ENCODE measurements around the gene COL8A2.

The COL8A2 gene

DNA sequence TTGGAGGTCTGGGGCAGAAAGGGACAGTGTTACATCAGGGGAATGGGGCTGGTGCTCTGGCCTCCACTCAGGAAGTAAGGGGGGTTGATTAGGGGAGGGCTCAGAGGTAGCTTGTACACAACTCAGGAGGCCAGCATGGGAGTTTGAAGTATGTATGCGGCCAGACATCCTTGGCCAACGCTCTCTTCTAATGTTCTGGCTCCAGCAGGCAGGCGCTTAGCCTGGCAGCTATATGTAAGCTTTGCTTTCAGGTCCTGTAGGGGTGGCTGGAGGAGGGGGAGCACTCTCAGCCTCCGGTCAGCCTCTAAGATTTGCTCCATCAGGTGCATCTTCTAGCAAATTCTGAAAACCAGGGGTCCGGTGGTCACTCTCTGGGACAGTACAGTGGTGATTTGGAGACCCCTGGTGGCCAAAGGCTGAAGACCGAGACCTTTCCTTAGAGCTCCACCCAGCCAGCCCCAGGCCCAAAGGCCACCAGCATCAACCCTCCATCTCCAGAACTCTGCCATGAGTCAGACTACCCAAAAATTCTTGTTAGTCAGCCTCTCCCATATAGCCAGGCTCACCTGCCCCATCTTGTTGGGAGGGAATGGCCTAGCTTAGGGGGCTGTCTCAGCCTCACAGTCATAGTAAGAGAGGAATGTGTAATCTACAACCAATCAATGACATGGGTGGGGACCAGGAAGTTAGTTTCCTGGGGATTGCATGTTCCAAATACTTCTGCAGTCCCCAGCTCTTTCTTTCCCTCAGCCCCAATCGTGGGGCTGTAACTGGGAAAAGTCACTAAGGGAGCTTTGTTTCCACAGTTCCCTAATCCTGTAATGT is 9.7 kb upstream of the COL8A2 start:
- no peak for DNase-seq

DNA sequence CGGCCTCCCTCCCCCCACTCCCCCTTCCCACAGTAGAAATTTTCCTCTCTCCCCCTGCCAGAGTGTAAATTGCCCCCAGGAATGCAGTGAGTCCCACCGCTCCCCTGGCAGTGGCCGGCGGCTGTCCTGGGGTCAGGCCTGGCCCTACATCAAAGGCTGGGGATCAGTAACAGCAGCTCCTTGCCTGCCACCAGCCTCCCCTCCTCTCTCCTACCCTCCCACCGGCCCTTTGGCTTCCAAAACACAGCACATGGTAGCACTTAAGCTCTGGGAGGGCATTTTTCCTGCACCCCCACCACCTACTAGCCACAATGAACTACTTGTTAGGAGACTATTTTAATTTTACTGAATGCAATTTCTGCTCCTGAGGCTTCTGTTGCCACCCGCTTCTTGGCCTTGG is 9.0 kb upstream of the COL8A2 start:
- DNase-seq: no peak

DNA sequence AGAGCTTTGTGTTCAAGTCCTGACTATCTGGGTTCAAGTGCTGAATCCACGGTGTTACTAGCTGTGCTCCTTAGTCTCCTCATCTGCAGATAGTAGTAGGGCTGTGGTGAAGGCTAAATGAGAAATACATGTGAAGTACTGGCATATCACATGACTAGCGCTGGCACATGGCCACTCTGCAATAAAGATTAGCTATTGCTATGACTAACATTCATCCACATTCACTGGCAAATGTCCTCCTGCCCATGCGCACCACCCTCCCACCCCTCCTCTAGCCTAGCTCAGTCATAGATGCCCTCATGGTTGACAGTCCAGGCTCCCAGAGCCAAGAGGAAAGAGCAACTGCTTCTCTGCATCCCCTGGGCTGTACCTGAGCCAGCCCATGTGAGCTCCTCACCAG is 8.5 kb upstream of the COL8A2 start:
- DNase-seq: no peak

GRCh38 chr1:36132029-36132428 is 7.0 kb upstream of the COL8A2 start:
- DNase-seq: no peak

GRCh38 chr1:36128905-36129206 is 3.8 kb upstream of the COL8A2 start:
- DNase-seq: no peak

- no peak for DNase-seq
Measured at GRCh38 chr1:36128126-36128904, 3.3 kb upstream of the COL8A2 start.

DNA sequence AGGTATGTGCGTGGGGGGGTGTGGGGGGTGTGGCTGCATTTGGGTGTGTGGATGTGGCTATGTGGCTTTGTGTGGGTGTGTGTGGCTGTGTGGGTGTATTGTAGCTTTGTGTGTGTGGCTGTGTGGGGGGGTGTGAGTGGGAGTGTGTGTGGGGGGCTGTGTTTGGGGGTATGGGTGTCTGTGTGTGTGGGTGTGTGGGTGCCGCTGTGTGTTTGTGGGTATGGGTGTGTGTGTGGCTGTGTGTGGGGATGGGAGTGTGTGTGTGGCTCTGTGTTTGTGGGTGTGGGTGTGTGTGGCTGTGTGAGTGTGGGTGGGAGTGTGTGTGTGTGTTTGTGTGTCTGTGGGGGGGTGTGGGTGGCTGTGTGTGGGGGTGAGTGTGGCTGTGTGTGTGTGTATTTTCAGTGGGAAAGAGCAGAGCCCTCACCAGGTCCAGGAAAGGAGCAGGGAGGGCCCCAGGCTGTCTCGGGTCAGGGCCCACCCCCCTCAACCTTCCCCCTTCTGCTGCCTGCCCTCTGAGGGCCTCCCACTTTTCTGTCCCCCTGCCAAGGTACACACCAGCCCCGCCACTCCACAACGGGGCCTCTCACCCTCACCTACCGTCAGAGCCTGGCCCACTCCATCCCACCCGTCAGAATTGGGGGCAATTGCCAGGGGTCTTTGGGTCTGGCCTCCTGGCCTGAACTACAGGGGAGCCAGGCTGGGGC is 1.9 kb upstream of the COL8A2 start:
- DNase-seq: no peak

- DNase-seq: no peak
Measured at GRCh38 chr1:36126005-36126716, 1.1 kb upstream of the COL8A2 start.

- DNase-seq: no peak
Measured at GRCh38 chr1:36124404-36125128, 456 bp downstream of the COL8A2 start.

DNA sequence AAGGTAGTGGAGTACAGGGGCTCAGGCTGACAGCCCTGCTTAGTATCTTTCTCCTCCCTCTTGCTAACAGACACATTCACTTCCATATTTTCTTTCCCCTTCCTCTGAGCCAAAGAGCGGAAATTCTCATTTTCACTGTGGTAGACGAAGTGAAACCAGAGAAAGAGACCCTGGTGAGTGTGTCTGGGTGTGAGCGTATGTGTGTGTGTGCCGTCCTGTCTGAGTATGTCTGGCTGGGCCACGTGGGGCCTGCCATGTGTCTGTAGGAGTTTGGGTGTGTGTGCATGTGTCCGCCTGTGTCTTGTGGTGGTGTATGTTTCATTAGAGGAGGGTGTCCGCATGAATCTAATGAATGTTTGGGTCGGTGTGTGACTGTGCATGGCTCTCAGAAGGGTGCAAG is 1.7 kb downstream of the COL8A2 start:
- DNase-seq: no peak

DNA sequence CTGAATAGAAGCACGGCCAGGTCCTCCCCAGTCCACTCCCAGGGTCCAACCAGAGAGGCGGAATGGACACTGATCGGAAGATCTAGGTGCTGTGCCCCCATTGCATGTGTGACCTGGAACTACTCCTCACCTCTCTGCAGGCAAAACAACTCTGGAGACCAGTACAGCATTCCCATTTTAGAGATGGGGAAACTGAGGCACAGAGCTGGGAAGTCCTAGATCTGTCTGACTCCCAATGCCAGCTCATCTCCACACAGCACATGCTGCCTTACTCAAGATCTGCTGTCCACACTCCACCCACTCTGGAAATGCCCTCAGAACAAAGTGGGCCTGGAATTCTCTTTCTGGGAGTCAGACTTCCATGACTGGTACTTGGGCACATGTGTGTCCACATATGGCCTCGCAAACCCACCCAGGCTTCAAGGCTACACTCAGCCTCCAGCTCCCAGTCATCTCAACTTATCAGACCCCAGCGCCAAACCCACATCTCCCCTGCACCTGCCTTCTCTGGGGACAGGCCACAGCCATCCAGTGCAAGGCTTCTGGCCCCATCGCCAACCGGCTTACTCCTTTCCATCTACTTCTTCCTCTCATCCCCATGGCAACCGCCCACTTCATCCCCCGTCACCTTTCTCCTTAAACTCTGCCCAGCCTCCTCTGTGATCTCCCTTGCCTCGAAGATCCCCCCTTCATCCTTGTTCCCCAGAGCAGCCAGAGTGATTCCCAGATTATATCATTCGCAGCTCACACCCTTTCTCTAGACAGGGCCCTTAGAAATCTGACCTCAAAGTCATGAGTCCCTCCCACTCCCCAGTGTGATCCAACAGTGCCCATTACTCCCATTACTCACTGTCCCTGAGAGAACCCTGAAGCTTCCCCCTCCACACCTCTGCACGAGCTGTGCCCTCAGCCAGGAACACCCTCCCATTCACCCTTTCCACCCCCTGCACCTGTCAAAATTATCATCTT is 2.7 kb downstream of the COL8A2 start:
- DNase-seq: no peak

- no peak for DNase-seq
Measured at GRCh38 chr1:36119456-36119855, 5.6 kb downstream of the COL8A2 start.

DNA sequence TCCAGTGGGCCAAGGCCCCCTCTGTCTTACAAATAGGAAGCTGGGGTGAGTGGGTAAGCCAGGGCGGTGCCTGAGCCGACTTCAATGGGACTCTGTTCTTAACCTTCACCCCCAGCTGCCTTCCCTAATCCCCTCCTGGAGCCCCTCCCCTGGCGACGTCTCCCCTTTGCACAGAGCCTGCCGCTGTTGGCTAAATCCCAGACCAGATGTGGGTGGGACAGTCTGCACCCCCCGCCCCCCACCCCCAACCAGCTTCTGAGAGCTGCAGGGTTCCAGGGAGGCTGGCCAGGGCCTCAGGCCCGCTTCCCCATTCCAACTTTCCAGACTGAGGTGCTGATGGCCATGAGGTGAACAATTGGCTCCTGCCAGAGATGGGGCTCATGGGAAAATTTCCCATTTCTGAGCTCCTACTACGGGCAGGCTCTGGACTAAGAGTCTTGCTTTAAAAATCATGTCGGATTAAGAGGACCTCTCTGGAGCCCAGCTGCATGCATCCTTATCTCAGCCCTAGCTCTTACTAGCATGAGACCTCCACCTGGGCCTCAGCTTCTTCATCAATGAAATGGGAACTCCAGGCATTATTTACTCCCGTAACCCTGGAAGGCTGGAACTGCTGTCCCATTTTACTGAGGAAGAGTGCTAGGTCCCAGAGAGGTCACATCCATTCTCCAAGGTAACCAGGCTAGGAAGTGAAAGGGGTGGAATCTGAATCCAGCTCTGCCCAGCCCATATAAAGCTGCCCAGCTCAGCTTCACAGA is 6.4 kb downstream of the COL8A2 start:
- no peak for DNase-seq

GRCh38 chr1:36116901-36117300 is 8.1 kb downstream of the COL8A2 start:
- DNase-seq: no peak

GRCh38 chr1:36115931-36116330 is 9.1 kb downstream of the COL8A2 start:
- no peak for DNase-seq

DNA sequence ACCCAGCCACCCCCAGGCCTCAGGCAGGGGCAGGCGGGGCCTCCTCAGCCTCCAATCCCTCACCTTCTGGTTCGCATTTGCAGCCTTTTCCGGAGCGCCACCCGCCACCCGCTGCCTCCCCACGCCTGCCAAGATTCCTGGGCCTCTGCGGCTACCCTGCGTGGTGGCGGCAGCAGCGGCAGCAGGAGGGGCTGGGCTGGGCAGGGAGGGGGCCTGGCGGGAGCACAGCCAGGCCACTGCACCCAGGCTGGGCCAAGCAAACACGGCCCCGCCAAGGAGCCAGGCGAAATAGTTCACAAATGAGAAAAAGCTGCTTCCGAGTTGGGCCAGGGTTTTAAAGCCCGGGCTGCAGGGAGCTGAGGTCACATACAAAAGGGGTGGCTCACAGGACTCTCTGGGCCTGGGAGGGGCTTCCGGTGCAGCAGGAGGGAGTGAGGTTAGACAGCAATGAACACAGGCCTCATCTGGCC is 9.8 kb downstream of the COL8A2 start:
- DNase-seq: no peak

DNA sequence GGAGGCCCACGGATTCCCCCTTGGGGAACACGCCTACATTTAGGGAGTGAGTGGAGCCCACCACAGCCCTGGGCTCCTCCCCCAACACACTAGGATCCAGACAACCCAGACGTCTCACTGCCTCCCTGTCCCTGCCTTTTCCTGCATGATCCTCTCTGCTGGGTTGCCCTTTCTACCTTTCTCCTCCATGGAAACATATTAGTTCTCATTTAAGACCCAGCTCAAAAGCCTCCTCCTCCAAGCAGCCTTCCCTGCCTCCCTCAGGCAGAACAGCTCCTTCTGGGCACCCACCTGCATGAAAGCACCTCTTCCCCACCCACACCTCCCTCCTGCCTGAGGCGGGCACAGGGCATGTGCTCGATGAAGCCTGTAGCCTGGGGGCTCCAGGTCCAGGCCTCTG is 10.7 kb downstream of the COL8A2 start:
- no peak for DNase-seq

DNA sequence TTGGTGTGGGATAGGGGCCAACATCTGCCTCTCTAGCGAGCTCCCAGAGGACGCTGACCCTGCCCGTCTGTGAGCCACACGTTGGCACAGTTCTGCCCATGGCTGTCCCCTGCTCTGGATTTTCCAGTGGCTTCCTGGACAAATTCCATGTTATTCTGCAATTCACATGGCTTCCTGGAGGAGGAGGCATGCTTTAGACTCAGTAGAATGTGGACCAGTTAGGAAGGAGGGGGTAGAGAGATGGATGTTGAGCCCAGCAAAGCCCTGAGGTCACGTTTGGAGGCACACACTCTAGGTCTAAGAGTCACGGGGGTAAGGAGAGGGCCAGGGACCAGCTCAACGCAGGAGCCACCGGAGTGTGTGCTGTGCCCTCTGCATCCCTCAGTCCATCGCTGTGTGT is 12.2 kb downstream of the COL8A2 start:
- DNase-seq: no peak

- no peak for DNase-seq
Measured at GRCh38 chr1:36111151-36111550, 13.9 kb downstream of the COL8A2 start.

- DNase-seq: no peak
Measured at GRCh38 chr1:36109041-36109679, 15.9 kb downstream of the COL8A2 start.

All from NCI-H1048 (cell line).